ENCODE results near the gene ROCK2.
A peak's percentile ranks its signal among the peaks of the same experiment; 100 is the strongest.

Gene ROCK2

DNA sequence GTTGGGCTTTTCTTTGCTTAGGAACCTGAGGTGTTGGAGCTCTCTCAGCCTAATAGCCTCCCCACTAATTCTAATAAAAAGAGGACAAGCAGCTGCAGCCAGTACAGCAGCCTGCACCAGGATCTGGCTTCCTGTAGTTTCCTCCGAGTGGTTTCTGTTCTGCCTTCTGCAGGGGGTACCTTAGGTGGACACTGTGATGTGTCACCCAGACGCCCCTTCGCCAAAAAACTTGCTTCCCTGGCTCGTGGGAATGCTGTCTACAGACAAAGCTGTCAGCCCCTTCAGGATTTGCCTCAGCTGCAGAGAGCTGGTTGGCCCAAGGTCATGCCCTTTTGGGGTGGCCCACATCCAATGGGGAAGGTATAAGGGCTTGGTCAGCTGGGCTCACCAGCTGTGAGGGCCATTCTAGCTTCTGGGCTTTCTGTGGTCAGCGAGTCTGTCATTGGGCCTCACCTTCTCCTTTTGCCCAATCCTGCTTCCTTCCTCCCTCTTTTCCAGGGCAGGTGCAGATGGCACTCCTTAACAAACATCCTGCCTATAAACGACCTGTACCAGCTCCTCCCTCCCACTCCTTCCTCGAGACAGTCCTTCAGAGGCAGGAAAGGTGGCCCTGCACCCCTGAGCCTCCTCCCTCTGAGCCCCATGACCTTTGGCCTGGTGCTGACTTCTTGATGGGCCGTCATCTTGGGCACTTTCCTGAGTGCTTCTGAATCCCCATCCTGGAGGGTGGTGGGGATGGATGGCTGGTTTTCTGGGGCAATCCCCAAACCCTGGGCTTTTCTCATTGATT lies 44.0 kb upstream of the ROCK2 start:
- no peak for DNase-seq (ENCODE audit: low read depth)
- H3K4me3 ChIP-seq (ENCODE audit: control insufficient read depth, low read depth, low read length) = no peak overlapping the region
- TF ChIP-seq, protein P1, sequence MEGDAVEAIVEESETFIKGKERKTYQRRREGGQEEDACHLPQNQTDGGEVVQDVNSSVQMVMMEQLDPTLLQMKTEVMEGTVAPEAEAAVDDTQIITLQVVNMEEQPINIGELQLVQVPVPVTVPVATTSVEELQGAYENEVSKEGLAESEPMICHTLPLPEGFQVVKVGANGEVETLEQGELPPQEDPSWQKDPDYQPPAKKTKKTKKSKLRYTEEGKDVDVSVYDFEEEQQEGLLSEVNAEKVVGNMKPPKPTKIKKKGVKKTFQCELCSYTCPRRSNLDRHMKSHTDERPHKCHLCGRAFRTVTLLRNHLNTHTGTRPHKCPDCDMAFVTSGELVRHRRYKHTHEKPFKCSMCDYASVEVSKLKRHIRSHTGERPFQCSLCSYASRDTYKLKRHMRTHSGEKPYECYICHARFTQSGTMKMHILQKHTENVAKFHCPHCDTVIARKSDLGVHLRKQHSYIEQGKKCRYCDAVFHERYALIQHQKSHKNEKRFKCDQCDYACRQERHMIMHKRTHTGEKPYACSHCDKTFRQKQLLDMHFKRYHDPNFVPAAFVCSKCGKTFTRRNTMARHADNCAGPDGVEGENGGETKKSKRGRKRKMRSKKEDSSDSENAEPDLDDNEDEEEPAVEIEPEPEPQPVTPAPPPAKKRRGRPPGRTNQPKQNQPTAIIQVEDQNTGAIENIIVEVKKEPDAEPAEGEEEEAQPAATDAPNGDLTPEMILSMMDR (IDR thresholded peaks at IDR 0.05; ENCODE audit: control insufficient read depth, insufficient read depth, low read depth, low read length, missing control alignments) = no peak

DNA sequence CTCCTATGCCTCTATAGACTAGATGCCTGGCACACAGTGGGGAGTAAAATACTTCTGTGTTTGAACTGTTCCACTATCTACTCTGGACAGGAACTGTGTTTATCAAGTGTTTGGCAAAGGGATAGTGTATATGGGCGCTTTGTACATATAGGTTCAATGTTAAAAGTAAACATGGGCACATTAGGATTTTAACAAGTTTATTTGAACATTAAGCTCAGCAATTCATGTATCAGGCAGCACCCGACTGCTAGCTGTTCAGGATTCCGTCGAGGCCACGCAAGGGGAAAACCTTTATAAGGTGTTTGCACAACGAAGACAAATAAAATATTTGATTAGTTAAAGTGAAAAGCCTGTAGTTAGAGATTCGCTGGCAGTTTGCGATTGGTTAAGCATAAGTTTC lies 43.4 kb upstream of the ROCK2 start:
- no peak for DNase-seq (ENCODE audit: low read depth)
- H3K4me3 ChIP-seq (ENCODE audit: control insufficient read depth, low read depth, low read length) = no peak overlapping the region
- TF ChIP-seq, protein P1 (IDR thresholded peaks at IDR 0.05; ENCODE audit: control insufficient read depth, insufficient read depth, low read depth, low read length, missing control alignments) = no peak

DNA sequence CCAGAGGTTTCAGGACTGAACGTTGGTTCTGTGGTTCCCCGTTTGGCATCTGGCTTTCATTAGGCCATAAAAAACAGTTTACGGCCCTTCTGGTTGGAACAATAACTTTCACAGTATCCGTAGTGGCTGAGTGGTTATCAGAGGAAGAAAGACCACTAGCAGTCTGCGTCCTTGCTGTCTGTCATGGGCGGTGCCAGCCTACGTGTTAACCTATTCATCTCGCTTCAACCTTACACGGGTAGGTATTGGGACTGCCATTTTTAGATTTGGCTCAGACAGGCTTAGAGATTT lies 42.6 kb upstream of the ROCK2 start:
- no peak overlapping the region for H3K4me3 ChIP-seq (ENCODE audit: control insufficient read depth, low read depth, low read length)
- DNase-seq (ENCODE audit: low read depth) = peak; percentile 72
- TF ChIP-seq, protein P1 (IDR thresholded peaks at IDR 0.05; ENCODE audit: control insufficient read depth, insufficient read depth, low read depth, low read length, missing control alignments) = no peak

DNA sequence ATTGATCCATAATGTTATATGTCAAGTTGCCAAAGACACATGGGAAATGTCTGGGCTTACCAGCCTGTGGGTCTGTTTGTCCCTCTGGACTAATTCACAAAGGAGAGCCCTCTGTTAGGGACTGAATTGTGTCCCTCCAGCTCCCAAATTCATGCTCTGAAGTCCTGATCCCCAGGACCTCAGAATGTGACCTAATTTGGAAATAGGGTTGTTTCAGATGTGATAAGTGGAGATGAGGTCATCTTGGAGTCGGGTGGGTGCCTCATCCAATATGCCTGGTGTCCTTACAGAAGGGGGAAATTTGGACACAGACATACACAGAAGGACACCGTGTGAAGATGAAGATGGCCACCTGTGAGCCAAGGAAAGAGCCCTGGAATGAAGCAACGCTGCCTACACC lies 41.4 kb upstream of the ROCK2 start:
- DNase-seq (ENCODE audit: low read depth) = no peak
- H3K4me3 ChIP-seq (ENCODE audit: control insufficient read depth, low read depth, low read length) = no peak overlapping the region
- TF ChIP-seq, protein P1 (IDR thresholded peaks at IDR 0.05; ENCODE audit: control insufficient read depth, insufficient read depth, low read depth, low read length, missing control alignments) = no peak

DNA sequence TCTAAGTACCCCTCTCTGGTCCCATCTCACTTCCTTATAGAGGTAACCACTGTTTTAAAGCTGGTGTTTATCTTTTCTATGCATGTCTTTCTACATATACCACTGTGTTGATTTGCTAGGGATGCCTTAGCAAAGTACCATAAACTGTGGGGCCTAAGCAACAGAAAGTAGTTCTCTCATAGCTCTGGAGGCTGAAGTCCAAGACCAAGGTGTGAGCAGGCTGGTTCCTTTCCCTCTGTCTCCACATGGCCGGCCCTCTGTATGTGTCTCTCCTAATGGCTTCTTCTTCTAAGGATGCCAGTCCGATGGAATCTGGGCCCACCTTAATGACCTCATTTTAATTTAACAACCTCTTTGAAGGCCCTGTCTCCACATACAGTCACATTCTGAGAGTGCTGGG lies 40.8 kb upstream of the ROCK2 start:
- no peak for DNase-seq (ENCODE audit: low read depth)
- H3K4me3 ChIP-seq (ENCODE audit: control insufficient read depth, low read depth, low read length) = no peak overlapping the region
- TF ChIP-seq, protein P1 (IDR thresholded peaks at IDR 0.05; ENCODE audit: control insufficient read depth, insufficient read depth, low read depth, low read length, missing control alignments) = no peak

DNA sequence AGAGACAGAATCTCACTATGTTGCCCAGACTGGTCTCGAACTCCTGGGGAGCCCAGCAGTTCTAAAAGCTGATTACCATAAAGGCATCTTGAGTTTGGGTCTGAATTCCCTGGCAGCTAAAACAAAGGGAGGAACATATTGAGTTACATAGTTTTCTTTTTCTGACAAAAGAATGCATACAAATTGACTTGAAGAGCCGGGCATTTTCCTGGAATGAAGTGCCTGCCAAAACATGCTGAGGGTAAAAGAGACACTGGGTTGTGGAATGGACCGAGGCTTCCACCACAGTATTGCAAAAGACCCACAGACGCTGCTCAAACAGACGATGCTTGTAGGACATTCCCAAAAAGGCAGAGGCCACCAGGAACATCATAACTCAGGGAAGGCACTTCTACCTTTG lies 35.1 kb upstream of the ROCK2 start:
- TF ChIP-seq, protein P1 (IDR thresholded peaks at IDR 0.05; ENCODE audit: control insufficient read depth, insufficient read depth, low read depth, low read length, missing control alignments) = no peak
- H3K4me3 ChIP-seq (ENCODE audit: control insufficient read depth, low read depth, low read length) = no peak overlapping the region
- peak; percentile 44 for DNase-seq (ENCODE audit: low read depth)
